H1 (cell line): ENCODE data around the gene GPR157. TPM values are rescaled to one million over a fixed set of nuclear protein-coding genes. Genes with fewer than 3 reads are reported as not detected.
"Not testable (repeated sequence)": the region's sequence is repeated elsewhere in the genome, so short reads cannot be mapped to it uniquely, and the experiment has no call there.

Experiments
- CTCF ChIA-PET: fragments of 300-600 bp; sonication (Branson Sonifier 250); formaldehyde crosslinking; loops from one replicate; lab custom pipeline; 2021; ENCODE audit not compliant: partially characterized antibody; lab: Charles Lee
- POLR2A ChIA-PET: fragments of 300-600 bp; sonication (Branson Sonifier 250); formaldehyde crosslinking; loops from one replicate; lab custom pipeline; 2021; ENCODE audit warnings: inconsistent platforms; ENCODE audit not compliant: partially characterized antibody; lab: Charles Lee
- DNase-seq, 2 experiments: peaks; one replicate each; pipeline versions ENCODE4 v3.0.0 to v3.0.0-alpha.2; 2010 to 2022; ENCODE audit warnings: low spot score in 2 of 2, low read depth in 1 of 2, mixed read lengths in 1 of 2
- FAIRE-seq: peaks from 2 replicates; lab custom pipeline; 2011; peaks lifted over from hg19 to GRCh38; lab: Jason Lieb, UNC
- H2AFZ ChIP-seq: 2 replicates; pipeline ENCODE4 v1.8.1; 2012; ENCODE audit warnings: low read length, inconsistent platforms
- H2AK5ac ChIP-seq: 2 replicates; pipeline ENCODE4 v1.6.1; 2013; ENCODE audit warnings: low read depth, low read length
- H2BK120ac ChIP-seq: replicated peaks from 2 replicates; pipeline ENCODE3; 2013; ENCODE audit warnings: low read depth, low read length, inconsistent platforms
- H2BK12ac ChIP-seq: 2 replicates; pipeline ENCODE4 v1.6.1; 2013; ENCODE audit warnings: low read depth, low read length
- H2BK15ac ChIP-seq: 2 replicates; pipeline ENCODE4 v1.6.1; 2013; ENCODE audit warnings: low read length
- H2BK20ac ChIP-seq: 2 replicates; pipeline ENCODE4 v1.6.1; 2013; ENCODE audit warnings: low read length
- H2BK5ac ChIP-seq: 2 replicates; pipeline ENCODE4 v1.6.1; 2013; ENCODE audit warnings: low read depth, low read length
- H3K14ac ChIP-seq: 2 replicates; pipeline ENCODE4 v1.6.1; 2013; ENCODE audit warnings: inconsistent platforms; ENCODE audit not compliant: insufficient read length
- H3K18ac ChIP-seq: 2 replicates; pipeline ENCODE4 v1.6.1; 2013; ENCODE audit warnings: low read length; ENCODE audit errors: extremely low read depth
- H3K23ac ChIP-seq: 2 replicates; pipeline ENCODE4 v1.6.1; 2013; ENCODE audit warnings: inconsistent platforms; ENCODE audit not compliant: insufficient read length
- H3K23me2 ChIP-seq: 2 replicates; pipeline ENCODE4 v1.6.1; 2013; ENCODE audit warnings: low read depth, low read length
- H3K27ac ChIP-seq: 2 replicates; pipeline ENCODE4 v1.6.1; 2011; ENCODE audit warnings: low read depth, low read length, inconsistent platforms
- H3K27me3 ChIP-seq, 4 experiments: replicated peaks in 1 of 4; 1 replicate in 1 of 4; 2 replicates in 3 of 4; pipeline versions ENCODE4 v1.6.1 to v1.8.1; 2011 to 2013; ENCODE audit warnings: low read length in 3 of 4, mild to moderate bottlenecking in 3 of 4, inconsistent platforms in 2 of 4, mixed read lengths in 2 of 4, moderate library complexity in 1 of 4; ENCODE audit not compliant: control insufficient read depth in 3 of 4, insufficient read depth in 3 of 4; ENCODE audit errors: extremely low read depth in 1 of 4
- H3K36me3 ChIP-seq, 4 experiments: 2 replicates each; pipeline versions ENCODE4 v1.6.1 to v1.8.1; 2011 to 2013; ENCODE audit warnings: mild to moderate bottlenecking in 4 of 4, low read length in 3 of 4, moderate library complexity in 2 of 4, control low read depth in 1 of 4, inconsistent platforms in 1 of 4; ENCODE audit not compliant: insufficient read depth in 4 of 4, control insufficient read depth in 2 of 4
- H3K4ac ChIP-seq: replicated peaks from 2 replicates; pipeline ENCODE3; 2013; ENCODE audit warnings: low read length, low read depth, mixed read lengths, inconsistent platforms; ENCODE audit not compliant: insufficient read length
- H3K4me1 ChIP-seq, 4 experiments: replicated peaks in 1 of 4; 1 replicate in 1 of 4; 2 replicates in 3 of 4; pipeline versions ENCODE4 v1.6.1 to v1.8.1; 2011 to 2013; ENCODE audit warnings: low read length in 3 of 4, inconsistent platforms in 2 of 4, mixed read lengths in 1 of 4; ENCODE audit not compliant: insufficient read depth in 4 of 4, control insufficient read depth in 3 of 4
- H3K4me2 ChIP-seq, 2 experiments: 2 replicates each; pipeline versions ENCODE4 v1.6.1 to v1.8.1; 2011 to 2013; ENCODE audit warnings: low read depth in 2 of 2, low read length in 2 of 2, control low read depth in 1 of 2, inconsistent platforms in 1 of 2, mild to moderate bottlenecking in 1 of 2; ENCODE audit not compliant: insufficient read depth in 1 of 2
- H3K4me3 ChIP-seq, 4 experiments: fragments of 200-600, 300-600 bp in 1 of 4; sonication (generic), shearing (Covaris generic), sonication (Bioruptor Twin) in 1 of 4; 2 replicates each; pipeline versions ENCODE4 v1.5.1 to v1.8.1; 2011 to 2016; ENCODE audit warnings: low read length in 4 of 4, low read depth in 3 of 4, control low read depth in 2 of 4, inconsistent platforms in 2 of 4, mild to moderate bottlenecking in 2 of 4, mixed read lengths in 1 of 4, moderate library complexity in 1 of 4; ENCODE audit not compliant: insufficient read depth in 2 of 4; ENCODE audit errors: extremely low read depth in 1 of 4
- H3K56ac ChIP-seq: replicated peaks from 2 replicates; pipeline ENCODE3; 2013; ENCODE audit warnings: low read depth, mild to moderate bottlenecking, mixed read lengths, low read length, inconsistent platforms; ENCODE audit not compliant: insufficient read length
- H3K79me1 ChIP-seq: 2 replicates; pipeline ENCODE4 v1.6.1; 2013; ENCODE audit warnings: low read depth, low read length, control low read depth
- H3K79me2 ChIP-seq, 2 experiments: 2 replicates each; pipeline versions ENCODE4 v1.6.1 to v1.8.1; 2012 to 2013; ENCODE audit warnings: low read length in 2 of 2, mild to moderate bottlenecking in 2 of 2, inconsistent platforms in 1 of 2; ENCODE audit not compliant: insufficient read depth in 2 of 2, control insufficient read depth in 1 of 2
- H3K9ac ChIP-seq, 4 experiments: replicated peaks in 1 of 4; 1 replicate in 1 of 4; 2 replicates in 3 of 4; pipeline versions ENCODE4 v1.6.1 to v1.8.1; 2011 to 2013; ENCODE audit warnings: low read depth in 3 of 4, low read length in 3 of 4, control low read depth in 2 of 4, mild to moderate bottlenecking in 2 of 4, moderate library complexity in 2 of 4, inconsistent platforms in 1 of 4; ENCODE audit errors: extremely low read depth in 1 of 4
- H3K9me3 ChIP-seq, 2 experiments: 2 replicates each; pipeline versions ENCODE4 v1.6.1 to v1.8.1; 2012 to 2013; ENCODE audit warnings: mild to moderate bottlenecking in 2 of 2, moderate library complexity in 2 of 2, control low read depth in 1 of 2, inconsistent platforms in 1 of 2, low read depth in 1 of 2, low read length in 1 of 2, mixed read lengths in 1 of 2; ENCODE audit not compliant: insufficient read depth in 2 of 2
- H4K20me1 ChIP-seq, 2 experiments: replicated peaks in 1 of 2; 2 replicates each; pipeline versions ENCODE3 to v1.8.1; 2011 to 2013; ENCODE audit warnings: inconsistent platforms in 2 of 2, low read length in 2 of 2, mild to moderate bottlenecking in 1 of 2; ENCODE audit not compliant: insufficient read depth in 2 of 2, control insufficient read depth in 1 of 2
- H4K5ac ChIP-seq: 2 replicates; pipeline ENCODE4 v1.6.1; 2013; ENCODE audit warnings: low read length, low read depth, mixed read lengths, inconsistent platforms; ENCODE audit not compliant: insufficient read length
- H4K8ac ChIP-seq: 2 replicates; pipeline ENCODE4 v1.8.0; 2013; ENCODE audit warnings: mild to moderate bottlenecking, moderate library complexity, low read length, inconsistent platforms; ENCODE audit not compliant: insufficient read depth; ENCODE audit errors: extremely low read depth
- H4K91ac ChIP-seq: replicated peaks from 2 replicates; pipeline ENCODE3; 2013; ENCODE audit warnings: low read length, mixed read lengths, inconsistent platforms; ENCODE audit not compliant: insufficient read length
- CBX5 ChIP-seq: fragments of 300-800, 300-1000 bp; sonication (generic); IDR thresholded peaks from 2 replicates; pipeline ENCODE4 v1.7.1; 2016; ENCODE audit warnings: antibody characterized with exemption, low read length, low read depth
- CEBPB ChIP-seq: IDR thresholded peaks from 2 replicates; pipeline ENCODE4 v1.6.1; 2012; ENCODE audit warnings: low read depth, low read length
- E2F6 ChIP-seq: IDR thresholded peaks from 2 replicates; pipeline ENCODE4 v1.6.1; 2012; ENCODE audit warnings: inconsistent platforms
- NRF1 ChIP-seq: IDR thresholded peaks from 2 replicates; pipeline ENCODE4 v1.6.1; 2011; ENCODE audit warnings: mild to moderate bottlenecking, low read depth, low read length, improper control_type of control experiment
- RXRA ChIP-seq: IDR thresholded peaks from 2 replicates; pipeline ENCODE4 v1.6.1; 2011; ENCODE audit warnings: low read depth, mild to moderate bottlenecking, low read length, moderate library complexity; ENCODE audit not compliant: insufficient read depth
- WGBS, 2 experiments: shearing (Covaris generic) in 1 of 2; methylation state at CpG; one replicate each; pipeline versions ENCODE4 v1.1.6 to v1.1.7; 2013 to 2015; ENCODE audit warnings: low lambda C conversion rate in 2 of 2, mixed read lengths in 2 of 2, inconsistent platforms in 1 of 2, low coverage in 1 of 2, missing lambda C conversion rate in 1 of 2; ENCODE audit not compliant: insufficient replicate concordance in 2 of 2, insufficient coverage in 1 of 2, insufficient read length in 1 of 2; ENCODE audit errors: extremely low coverage in 1 of 2, missing lambda C conversion rate in 1 of 2; 5-methylcytosine and 5-hydroxymethylcytosine counted together
- polyA plus RNA-seq, 7 experiments: library from polyadenylated mRNA; depleted of rRNA in 3 of 7; stranded (reverse) in 5 of 7; unstranded in 2 of 7; fragments of >200 nt in 5 of 7; fragments of 200-250 nt in 2 of 7; gene quantifications; 1 replicate in 5 of 7; 2 replicates in 1 of 7; 4 replicates in 1 of 7; pipeline versions ENCODE4 v1.2.1 to v1.2.3, GENCODE V29; 2011 to 2013; ENCODE audit warnings: missing spikeins in 2 of 7, mixed read lengths in 2 of 7
- total RNA-seq: library from RNA; stranded (reverse); fragmentation: NEBNext Ultra II Directional; extraction: Animal tissue kit (Norgen Biotek cat#: 25700); gene quantifications from 2 replicates; pipeline ENCODE4 v1.2.1, GENCODE V29; 2021

The GPR157 gene
- total and polyA plus RNA-seq, 2 of the 8 experiments (the other 6 are each of a cell fraction or from before 2014, with no cell fraction given), result 1.0 to 11.0 TPM

- TF ChIP-seq NRF1 (no peak), RXRA (no peak), CEBPB (no peak), E2F6 (no peak), CBX5 (no peak)
Measured at GRCh38 chr1:9126511-9126910, 2.4 kb downstream of the GPR157 start (continued).

DNA sequence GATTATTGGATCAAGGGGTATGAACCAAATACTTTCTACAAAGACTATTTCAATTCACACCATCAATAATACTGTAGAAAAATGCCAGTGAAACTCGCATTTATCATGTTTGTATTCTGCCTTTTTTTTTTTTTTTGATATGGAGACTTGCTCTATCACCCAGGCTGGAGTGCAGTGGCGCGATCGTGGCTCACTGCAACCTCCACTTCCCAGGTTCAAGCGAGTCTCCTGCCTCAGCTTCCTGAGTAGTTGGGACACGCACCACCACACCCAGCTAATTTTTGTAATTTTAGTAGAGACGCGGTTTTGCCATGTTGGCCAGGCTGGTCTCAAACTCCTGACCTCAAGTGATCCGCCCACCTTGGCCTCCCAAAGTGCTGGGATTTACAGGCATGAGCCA is 3.1 kb downstream of the GPR157 start:
- H3K18ac ChIP-seq, FAIRE-seq, H3K36me3 ChIP-seq, H3K23me2 ChIP-seq, H3K4me3 ChIP-seq, H3K4me1 ChIP-seq, H4K91ac ChIP-seq, H2BK120ac ChIP-seq, H3K56ac ChIP-seq, H2BK12ac ChIP-seq, H3K14ac ChIP-seq, H4K20me1 ChIP-seq, H3K27ac ChIP-seq, H3K23ac ChIP-seq, H2BK20ac ChIP-seq, H3K9me3 ChIP-seq, POLR2A ChIA-PET, H3K79me2 ChIP-seq, H2AFZ ChIP-seq, H2BK5ac ChIP-seq, H3K4me2 ChIP-seq, DNase-seq, H3K4ac ChIP-seq, H3K79me1 ChIP-seq, H2AK5ac ChIP-seq, H4K8ac ChIP-seq, H3K9ac ChIP-seq, H2BK15ac ChIP-seq, H4K5ac ChIP-seq: not testable (repeated sequence)
- WGBS, 2 experiments, result 85% methylated on average over 7 of the region's 9 CpGs; no CpG with 5 or more reads in 1 of the 2 experiments
- CTCF ChIA-PET, result interaction anchor here (0.8 to 2.5 kb wide), 10 partner anchors 9 to 122 kb away, joined by 3 to 16 read pairs (median 3); partner anchors contain the start of gene H6PD
- peaks cover 0 to 14% (median 11%) of the 10 kb centered on the region in 4 experiments; a peak in 5 of 7 replicates for H3K27me3 ChIP-seq
